C4-2B (cell line): ENCODE data around the gene FBXL4.

Source experiments
- H3K27ac ChIP-seq: fragments of 450-650 bp; 2 replicates; pipeline ENCODE4 v1.5.1; 2017
- ZFX ChIP-seq: fragments of 450-650 bp; IDR thresholded peaks from 2 replicates; pipeline ENCODE4 v1.6.1; 2017
- TF ChIP-seq, protein P1 (sequence below): fragments of 450-650 bp; conservative IDR thresholded peaks from 2 replicates; pipeline ENCODE4 v1.5.1; 2017; ENCODE audit warnings: mild to moderate bottlenecking

FBXL4 gene

GRCh38 chr6:98885330-98885729 is 62.4 kb downstream of the FBXL4 start:
- no peak overlapping the region for H3K27ac ChIP-seq
- TF ChIP-seq, protein P1, sequence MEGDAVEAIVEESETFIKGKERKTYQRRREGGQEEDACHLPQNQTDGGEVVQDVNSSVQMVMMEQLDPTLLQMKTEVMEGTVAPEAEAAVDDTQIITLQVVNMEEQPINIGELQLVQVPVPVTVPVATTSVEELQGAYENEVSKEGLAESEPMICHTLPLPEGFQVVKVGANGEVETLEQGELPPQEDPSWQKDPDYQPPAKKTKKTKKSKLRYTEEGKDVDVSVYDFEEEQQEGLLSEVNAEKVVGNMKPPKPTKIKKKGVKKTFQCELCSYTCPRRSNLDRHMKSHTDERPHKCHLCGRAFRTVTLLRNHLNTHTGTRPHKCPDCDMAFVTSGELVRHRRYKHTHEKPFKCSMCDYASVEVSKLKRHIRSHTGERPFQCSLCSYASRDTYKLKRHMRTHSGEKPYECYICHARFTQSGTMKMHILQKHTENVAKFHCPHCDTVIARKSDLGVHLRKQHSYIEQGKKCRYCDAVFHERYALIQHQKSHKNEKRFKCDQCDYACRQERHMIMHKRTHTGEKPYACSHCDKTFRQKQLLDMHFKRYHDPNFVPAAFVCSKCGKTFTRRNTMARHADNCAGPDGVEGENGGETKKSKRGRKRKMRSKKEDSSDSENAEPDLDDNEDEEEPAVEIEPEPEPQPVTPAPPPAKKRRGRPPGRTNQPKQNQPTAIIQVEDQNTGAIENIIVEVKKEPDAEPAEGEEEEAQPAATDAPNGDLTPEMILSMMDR, result no peak
- no peak for TF ChIP-seq ZFX

DNA sequence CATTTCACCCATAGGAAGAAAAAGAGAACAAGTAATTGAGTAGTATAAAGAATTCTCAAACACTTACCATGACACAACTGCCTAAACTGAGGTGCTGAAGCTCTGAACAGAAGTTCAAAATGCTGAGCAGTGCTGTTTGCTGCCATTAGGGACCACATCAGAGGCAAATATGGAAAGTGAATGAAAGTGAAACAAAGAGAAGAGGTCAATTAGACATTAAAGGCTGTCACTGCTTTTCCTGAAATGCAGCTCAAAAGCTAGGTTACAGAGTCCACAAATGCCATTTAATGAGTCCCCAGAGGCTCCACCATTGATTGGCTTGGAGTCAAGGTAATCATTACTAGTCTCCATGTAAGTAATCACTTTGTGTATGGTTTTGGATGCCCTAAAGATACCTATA is 67.3 kb downstream of the FBXL4 start:
- no peak for TF ChIP-seq ZFX
- TF ChIP-seq, protein P1, result no peak
- no peak overlapping the region for H3K27ac ChIP-seq

GRCh38 chr6:98877250-98877649 is 70.5 kb downstream of the FBXL4 start:
- no peak for TF ChIP-seq ZFX
- TF ChIP-seq, protein P1, result no peak
- no peak overlapping the region for H3K27ac ChIP-seq

DNA sequence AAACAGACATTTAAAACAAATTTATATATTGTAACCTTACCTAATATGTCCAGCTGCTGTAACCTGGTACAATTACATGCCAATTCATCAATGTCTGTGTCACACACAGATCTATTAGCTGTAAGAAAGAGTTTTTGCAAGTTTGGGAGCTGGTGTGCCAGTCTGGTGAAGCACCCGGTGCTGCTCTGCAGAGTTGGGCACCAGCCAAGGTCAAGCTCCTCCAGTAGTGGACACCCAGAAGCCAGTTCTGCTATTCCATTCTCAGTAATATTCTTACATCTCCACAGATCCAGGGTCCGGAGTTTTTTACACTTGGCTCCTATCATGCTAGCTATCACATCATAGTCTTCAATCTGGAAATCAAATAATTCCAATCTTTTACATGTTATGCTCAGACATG is 72.4 kb downstream of the FBXL4 start:
- no peak overlapping the region for H3K27ac ChIP-seq
- TF ChIP-seq ZFX, result no peak
- TF ChIP-seq, protein P1, result no peak

- no peak overlapping the region for H3K27ac ChIP-seq
- TF ChIP-seq, protein P1, result no peak
- TF ChIP-seq ZFX, result no peak
These were observed 75.9 kb downstream of the FBXL4 start for GRCh38 chr6:98871821-98872220.

DNA sequence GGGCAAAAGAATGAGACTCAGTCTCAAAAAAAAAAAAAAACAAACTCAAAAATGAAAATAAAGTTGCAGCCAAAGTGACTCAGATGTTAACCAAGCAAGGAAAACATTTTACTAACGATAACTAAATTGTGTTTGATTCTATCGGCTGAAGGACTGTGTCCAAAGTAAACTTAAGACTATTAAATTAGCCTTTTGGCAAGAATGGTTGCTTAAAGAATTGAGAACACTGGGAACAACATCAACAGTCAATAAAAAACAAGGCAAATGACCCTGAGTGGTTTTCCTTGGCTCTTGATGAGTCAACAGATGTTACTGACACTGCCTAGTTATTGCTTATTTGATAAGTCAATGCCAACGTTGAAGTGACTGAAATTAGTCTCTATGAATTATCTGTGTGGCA is 76.7 kb downstream of the FBXL4 start:
- TF ChIP-seq, protein P1, result no peak
- no peak for TF ChIP-seq ZFX
- H3K27ac ChIP-seq, result peak overlapping the region; percentile 65

DNA sequence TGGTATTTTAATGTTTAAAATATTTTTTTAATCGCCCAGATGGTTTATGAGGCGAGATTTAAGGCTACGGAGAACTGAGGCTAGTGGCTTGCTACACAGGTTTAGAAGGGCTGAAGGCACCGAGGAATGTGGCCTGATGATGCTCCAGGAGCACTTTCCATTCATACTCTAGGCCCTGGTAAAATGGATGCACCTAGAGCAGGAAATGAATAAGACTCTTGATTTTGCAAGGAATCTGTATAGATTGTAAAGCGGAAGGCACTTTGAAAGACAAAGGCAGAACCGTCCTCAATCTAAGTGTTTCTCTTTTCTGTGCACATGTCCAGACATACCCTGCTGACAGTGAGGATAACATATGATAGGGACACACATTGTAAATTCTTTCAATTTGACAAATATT is 83.2 kb downstream of the FBXL4 start:
- TF ChIP-seq, protein P1, result no peak
- no peak for TF ChIP-seq ZFX

More for the DNA sequence above, 83.2 kb downstream of the FBXL4 start:
- H3K27ac ChIP-seq, result no peak overlapping the region
